OCI-LY7 (cell line): ENCODE data around the gene NUDT14.

Source experiments
- CTCF ChIP-seq: fragments of 200-600 bp; sonication (generic); conservative IDR thresholded peaks from 2 replicates; pipeline ENCODE4 v1.5.1; 2014; ENCODE audit warnings: mild to moderate bottlenecking, antibody characterized with exemption, low read length, moderate library complexity, mixed read lengths
- EZH2phosphoT487 ChIP-seq: fragments of 200-600 bp; sonication (generic); IDR thresholded peaks from 2 replicates; pipeline ENCODE4 v1.6.1; 2018; ENCODE audit warnings: low read depth, borderline replicate concordance, mild to moderate bottlenecking, mixed run types, antibody characterized with exemption, low read length, moderate library complexity, mixed read lengths

GRCh38 chr14:105168496-105168978 is 12.6 kb downstream of the NUDT14 start, which contains the start of gene JAG2:
- TF ChIP-seq CTCF (no peak), EZH2phosphoT487 (no peak)
